ENCODE measurements around the gene SPRY4.
"Not testable (repeated sequence)": the region's sequence is repeated elsewhere in the genome, so short reads cannot be mapped to it uniquely, and the experiment has no call there.

The SPRY4 gene

DNA sequence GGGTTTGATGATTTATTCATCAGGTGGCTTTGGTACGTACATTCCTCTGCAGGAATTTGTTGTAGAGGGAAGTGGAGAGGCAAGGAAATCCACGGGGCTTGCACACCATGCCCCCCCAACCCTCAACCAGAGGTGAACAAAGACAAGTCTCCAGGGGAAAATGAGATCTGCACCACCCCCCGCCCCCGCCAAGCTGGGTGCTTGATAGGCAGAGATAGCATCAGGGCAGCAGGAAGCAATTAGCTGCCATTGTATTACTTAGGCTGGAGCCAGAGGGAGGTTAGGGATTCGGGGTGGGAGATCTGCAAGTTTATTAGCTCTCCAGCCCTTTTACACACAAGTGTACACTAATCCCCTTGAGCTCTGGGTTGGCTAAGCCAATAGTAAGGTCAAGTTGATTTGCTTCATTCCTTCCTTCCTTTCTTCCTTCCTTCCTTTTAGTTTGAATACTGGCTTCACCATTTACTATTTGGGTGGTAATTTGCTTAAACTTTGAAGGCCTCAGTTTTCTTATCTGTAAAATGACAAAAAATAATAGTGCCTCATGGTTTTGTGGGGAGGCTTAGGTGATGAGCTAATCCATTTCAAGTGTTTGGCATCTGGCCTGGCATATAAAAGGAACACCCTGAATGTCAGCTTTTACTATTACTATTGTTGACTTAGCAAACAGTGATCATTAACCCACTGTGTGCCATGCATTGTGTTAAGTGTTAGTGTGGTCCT lies 34.1 kb downstream of the SPRY4 start:
- DNase-seq: peak; percentile 29

DNA sequence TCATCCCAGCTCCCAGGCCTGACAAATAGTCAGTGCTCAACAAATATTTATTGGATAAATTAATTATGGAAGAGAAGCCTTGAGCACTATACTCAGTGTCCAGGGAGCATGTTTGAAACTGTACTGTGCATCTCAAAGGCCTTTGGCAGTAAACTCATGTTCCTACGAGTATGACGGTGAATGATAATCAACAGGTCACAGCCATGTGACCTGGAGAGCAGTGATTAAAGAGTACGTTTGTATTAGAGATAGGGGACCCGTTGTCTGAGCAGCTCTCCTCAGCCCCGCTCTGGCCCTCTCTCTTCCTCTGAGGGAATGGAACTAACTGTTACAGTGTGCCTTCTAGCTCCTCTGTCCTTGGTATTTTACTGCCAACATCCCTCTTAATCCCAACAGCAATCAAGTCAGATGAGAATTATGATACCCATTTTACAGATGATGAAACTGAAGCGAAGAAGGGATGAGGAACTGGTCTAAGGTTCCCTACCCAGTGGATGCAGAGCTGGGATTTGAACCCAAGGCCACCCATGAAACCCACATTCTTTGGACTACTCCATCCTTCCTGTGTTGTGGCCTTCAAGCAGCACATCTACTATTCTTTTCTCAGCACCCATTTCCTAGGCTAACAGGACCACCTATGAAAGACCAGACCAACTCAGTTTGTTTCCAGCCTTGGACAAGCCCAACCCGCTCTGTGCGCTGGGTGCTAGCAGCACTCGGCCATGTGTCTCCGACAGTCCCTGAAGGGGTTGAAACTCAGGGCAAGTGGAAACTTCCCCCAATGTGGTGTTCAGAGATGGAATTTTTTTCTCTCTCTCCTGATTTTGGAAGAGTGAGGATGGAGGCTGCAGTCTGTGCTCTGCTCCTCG lies 34.9 kb downstream of the SPRY4 start:
- DNase-seq: no peak

DNA sequence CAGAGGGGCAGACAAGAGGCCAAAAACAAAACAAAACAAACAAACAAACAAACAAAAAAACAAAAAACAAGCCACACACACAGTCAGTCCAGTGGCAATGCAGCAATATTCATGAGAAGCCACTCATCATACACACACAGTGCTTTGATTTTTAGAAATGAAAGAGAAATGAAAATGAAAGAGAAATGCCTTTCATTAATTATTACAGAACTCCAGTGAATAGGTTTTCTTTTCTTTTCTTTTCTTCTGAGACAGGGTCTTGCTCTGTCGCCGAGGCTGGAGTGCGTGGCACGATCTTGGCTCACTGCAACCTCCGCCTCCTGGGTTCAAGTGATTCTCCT lies 36.9 kb downstream of the SPRY4 start:
- no peak for DNase-seq

DNA sequence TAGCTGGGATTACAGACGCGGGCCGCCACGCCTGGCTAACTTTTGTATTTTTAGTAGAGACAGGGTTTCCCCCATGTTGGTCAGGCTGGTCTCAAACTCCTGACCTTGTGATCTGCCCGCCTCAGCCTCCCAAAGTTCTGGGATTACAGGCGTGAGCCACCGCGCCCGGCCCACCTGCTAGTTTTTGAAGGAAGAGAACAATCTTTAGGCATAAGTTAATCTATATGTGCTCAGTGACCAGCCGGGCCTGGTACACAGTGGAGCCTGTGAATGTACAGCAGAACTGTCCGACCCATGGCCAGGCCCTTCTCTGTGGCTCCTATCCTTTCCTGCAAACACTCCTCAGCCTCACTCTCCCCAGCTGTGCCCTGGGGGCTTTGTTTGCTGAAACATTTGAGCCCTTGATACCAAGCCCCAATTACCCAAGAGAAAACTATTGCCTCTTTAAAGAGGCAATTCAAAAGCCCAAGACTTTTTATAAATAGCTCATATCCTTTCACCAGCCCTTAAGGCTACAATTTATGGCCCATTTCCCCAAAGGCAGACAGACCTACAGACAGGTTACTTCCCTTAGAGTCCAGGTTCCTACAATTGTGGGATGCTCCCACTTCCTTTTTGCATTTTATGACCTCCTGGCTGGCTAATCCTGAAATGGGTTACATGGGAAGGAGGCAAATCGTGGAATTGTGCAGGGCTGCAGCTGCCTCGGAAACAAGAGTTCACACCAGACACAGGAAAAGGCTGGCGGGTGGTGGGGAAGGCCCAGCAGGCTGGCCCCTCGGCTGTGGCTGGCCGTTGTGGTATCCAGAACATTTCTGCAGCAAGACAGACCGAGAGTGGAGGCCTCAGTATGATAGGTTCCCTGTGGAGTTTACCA lies 37.5 kb downstream of the SPRY4 start:
- DNase-seq: no peak

DNA sequence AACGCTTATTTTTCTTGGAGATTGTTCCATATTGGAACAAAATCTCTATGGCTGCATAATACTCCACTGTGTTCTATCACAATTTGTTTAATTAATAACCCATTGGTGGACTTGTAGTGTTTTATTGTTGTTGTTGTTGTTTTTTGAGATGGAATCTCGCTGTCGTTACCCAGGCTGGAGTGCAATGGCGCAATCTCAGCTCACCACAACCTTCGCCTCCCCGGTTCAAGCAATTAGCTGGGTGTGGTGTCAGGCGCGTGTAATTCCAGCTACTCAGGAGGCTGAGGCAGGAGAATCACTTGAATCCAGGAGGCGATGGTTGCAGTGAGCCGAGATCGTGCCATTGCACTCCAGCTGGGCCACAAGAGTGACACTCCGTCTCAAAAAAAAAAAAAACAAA lies 38.7 kb downstream of the SPRY4 start:
- DNase-seq: no peak

DNA sequence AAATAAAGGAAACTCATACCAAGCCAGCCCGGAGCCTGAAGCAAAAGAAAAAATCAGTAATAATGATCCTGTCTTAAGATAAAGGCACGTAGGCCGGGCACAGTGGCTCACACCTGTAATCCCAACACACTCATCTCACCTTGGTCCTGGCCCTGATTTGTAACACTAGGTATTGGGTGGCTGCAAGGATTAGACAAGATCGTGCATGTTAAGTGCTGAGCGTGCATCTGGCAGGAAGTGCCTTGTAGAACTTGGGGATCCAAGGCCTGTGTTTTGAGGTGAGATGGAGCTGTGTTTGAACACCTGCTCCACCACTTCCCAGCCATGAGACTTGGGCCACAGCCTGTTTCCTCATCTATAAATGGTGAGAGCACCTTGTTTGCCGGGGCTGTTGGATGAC lies 41.5 kb downstream of the SPRY4 start:
- peak; percentile 18 for DNase-seq

DNA sequence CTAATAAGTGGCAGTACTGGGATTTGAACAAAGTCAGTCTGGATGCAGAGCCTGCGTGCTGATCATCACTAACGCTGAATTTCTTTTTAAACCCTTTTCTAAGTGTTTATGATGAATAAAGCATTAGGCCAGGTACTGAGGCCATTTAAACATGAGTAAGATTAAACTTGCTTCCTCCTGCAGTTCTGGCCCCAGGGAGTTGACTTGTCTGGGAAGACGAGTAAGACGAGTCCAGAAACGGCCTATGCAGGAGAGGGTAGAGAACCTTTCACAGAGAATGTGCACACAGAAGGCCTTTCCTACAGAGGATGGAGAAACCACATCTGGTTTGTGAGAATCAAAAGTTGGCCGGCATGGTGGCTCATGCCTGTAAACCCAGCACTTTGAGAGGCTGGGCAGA lies 42.9 kb downstream of the SPRY4 start:
- DNase-seq: no peak

DNA sequence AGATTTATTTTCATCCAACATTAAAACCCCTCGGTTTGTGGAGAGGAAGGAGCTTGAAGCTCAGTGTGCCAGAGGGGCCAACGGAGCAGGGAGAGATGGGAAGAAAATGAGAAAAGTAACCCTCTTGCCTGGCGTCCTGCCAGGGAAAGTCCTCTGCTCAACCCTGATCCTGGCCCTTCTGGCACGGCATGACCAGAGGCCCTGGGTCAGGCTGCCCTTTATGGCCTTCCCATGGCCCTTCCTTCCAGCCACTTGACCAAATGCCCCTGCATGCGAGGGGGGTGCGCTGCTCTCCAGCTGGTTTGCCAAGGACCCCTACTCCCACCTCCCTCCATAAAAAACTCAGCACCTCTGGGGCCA lies 43.8 kb downstream of the SPRY4 start:
- DNase-seq: no peak

DNA sequence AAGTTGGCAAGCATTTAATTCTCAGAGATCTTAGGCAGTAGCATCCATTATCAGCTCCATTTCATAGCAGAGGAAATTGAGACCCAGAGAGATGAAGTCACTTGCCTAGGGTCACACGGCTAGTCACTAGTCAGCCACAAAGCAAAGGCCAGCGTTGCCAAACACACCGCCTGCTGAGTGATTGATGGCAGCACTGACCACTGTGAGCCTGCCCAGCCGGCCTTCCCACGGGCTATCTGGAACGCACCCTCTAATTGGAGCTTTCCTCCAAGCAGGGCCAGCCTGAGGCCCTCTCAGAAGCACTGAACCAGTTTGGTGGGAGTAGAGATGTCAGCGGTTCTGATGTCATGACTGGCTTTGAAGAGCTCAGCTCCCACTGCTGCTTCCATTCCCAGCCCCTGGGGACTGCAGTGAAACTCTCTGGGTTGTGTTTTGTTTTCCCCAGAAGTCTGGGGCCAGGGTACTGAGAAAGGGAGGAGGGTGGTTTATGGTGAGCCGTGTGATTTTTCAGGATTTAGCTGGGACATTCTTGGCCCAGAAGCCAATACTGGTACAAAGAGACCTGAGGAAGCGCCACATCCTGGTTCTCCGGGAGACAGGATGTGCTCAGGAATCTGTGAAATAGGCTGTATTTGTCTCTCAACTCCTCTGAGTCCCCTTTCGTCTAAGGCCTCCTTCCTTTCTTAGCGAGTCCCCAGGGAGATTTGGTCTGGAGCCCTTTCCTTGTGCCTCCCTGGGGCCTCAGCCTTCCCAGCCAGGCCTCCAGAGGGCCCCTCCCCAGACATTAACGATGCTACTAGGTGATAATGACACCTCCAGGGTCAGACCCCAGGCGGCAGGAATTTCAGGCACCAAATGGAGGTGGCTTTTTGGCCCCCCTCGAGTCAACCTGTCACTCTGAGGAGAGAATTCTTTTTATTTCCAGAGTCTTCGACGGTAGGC lies 44.5 kb downstream of the SPRY4 start:
- DNase-seq: no peak

DNA sequence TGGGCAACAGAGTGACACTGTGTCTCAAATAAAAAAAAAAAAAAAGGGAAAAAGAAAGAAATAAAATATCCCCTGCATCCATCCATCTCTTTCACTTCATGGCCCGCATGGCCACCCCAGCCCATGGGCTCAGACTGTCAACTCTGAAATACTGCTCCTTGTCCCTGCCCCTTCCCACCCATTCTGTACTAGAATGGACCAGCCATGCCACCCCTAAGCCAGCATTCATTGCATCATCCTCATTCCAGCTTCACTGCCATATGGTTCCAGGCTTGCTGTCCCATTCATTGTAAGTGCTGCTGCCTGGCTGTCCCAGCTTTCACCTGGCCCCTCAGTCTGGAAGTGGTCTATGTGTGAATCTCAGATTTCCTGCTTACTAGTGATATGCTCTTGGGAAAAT lies 46.2 kb downstream of the SPRY4 start:
- no peak for DNase-seq

DNA sequence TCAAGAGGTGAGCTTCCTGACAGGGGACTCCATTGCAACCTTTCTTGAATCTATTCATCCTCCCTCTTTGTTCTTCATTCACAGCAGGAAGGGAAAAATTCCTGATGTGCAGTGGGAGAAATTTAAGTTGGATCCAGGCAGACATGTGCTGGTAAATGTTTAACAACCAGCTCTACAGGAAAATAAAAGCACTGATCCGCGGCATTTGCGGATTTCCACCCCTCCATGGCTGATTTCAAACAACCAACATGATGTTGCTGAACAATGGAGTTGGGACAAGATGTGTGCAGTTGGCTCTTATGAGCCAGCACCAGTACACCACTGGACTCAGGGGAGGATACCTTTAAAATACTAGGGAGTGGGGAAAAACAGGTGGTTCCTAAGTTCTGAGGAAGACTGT lies 47.0 kb downstream of the SPRY4 start:
- DNase-seq: no peak

DNA sequence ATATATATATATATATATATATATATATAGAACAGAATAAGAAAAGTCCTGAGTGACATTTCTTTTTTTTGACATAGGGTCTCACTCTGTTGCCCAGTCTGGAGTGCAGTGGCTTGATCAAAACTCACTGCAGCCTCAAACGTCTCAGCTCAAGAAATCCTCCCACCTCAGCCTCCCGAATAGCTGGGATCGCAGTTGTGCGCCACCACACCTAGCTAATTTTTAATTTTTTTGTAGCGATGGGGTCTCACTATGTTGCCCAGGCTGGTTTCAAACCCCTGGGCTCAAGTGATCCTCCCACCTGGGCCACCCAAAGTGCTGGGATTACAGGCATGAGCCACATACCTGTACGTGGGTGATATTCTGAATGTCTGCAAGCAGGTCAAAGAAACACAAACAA lies 48.3 kb downstream of the SPRY4 start:
- no peak for DNase-seq

DNA sequence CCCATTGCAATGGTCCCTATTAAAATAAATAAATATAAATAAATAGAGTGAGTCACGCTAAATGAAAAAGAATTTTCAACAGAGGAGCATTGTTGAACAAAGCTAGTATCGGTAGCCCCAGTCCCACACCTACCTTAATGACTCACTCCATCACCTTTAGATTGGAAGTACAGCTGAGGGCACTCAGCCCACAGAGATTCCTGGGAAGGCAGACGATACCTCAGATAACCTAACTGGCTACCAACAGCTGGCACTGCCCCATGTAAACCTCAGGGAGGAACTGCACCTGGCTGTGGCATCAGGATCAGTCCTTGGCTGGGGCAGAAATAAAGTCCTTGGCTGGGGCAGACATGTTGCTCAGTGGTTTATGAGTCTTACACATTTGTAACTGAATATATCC lies 49.3 kb downstream of the SPRY4 start:
- DNase-seq: no peak

DNA sequence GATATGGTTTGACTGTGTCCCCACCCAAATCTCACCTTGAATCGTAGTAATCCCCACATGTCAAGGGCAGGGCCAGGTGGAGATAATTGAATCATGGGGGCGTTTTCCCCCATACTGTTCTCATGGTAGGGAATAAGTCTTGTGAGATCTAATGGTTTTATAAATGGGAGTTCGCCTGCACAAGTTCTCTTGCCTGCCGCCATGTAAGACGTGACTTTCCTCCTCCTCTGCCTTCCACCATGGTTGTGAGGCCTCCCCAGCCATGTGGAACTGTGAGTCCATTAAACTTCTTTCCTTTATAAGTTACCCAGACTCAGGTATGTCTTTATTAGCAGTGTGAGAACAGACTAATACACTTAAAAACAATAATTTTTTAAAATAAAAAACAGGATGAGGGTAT lies 52.2 kb downstream of the SPRY4 start:
- not testable (repeated sequence) for DNase-seq

DNA sequence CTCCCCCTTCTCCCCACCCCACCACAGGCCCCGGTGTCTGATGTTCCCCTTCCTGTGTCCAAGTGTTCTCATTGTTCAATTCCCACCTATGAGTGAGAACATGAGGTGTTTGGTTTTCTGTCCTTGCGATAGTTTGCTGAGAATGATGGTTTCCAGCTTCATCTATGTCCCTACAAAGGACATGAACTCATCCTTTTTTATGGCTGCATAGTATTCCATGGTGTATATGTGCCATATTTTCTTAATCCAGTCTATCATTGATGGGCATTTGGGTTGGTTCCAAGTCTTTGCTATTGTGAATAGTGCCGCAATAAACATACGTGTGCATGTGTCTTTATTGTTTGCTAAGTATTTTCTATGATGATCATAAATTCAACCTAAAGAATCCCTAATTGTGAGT lies 60.7 kb downstream of the SPRY4 start:
- not testable (repeated sequence) for DNase-seq

DNA sequence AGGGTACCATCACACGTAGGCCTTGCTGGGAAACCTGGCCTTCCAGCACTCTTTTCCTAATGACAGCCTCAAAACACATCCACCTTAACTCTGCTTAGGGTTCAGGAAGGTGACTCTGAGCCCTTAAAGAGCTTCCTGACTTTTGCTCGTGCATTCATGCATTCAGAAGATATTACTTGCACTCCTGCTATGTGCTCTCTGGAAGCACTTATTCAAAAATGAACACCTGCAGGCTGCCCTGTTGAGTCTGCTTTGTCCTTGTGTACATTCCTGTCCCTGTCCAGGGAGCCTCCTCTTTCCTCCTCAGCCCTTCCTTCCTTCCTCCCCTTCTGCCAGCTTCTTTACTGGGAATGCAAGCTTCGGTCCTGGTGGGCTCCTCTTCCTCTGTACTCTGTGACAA lies 61.5 kb downstream of the SPRY4 start:
- no peak for DNase-seq

DNA sequence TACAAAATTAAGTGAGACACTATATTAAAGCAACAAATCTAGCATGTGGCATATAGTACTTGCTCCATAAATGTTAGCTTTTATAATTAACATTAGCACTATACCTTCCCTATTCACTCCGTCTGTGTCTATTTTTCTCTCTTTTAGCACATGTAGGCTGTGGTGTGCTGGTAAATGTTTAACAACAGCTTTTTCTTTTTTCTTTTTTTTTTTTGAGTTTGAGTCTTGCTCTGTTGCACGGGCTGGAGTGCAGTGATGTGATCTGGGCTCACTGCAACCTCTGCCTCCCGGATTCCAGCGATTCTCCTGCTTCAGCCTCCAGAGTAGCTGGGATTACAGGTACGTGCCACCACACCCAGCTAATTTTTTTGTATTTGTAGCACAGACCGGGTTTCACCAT lies 62.1 kb downstream of the SPRY4 start:
- DNase-seq: no peak
